Kidney (tissue), 14 donors: ENCODE results near the gene TRAF3. TPM values are rescaled to one million over a fixed set of nuclear protein-coding genes. Genes with fewer than 3 reads are reported as not detected.

Experiments used
- DNase-seq, 5 donors: peaks; one replicate each; pipeline ENCODE4 v3.0.0-alpha.2; 2013 to 2020
- FAIRE-seq: peaks from 2 replicates; lab custom pipeline; 2012; peaks lifted over from hg19 to GRCh38; lab: Jason Lieb, UNC
- H3K27ac ChIP-seq, 2 donors: one replicate each; pipeline ENCODE4 v1.7.0; 2013; ENCODE audit warnings: low read depth in 2 of 2, low read length in 2 of 2, inconsistent platforms in 1 of 2
- H3K27me3 ChIP-seq: one replicate; pipeline ENCODE4 v1.7.1; 2013; ENCODE audit warnings: low read length, inconsistent platforms; ENCODE audit not compliant: control insufficient read depth, insufficient read depth
- H3K36me3 ChIP-seq, 3 donors: one replicate each; pipeline versions ENCODE4 v1.7.0 to v1.7.1; 2013; ENCODE audit warnings: low read length in 3 of 3, control low read depth in 1 of 3, inconsistent platforms in 1 of 3; ENCODE audit not compliant: insufficient read depth in 3 of 3, control insufficient read depth in 2 of 3
- H3K4me1 ChIP-seq, 3 donors: one replicate each; pipeline versions ENCODE4 v1.7.0 to v1.7.1; 2013; ENCODE audit warnings: low read length in 3 of 3, inconsistent platforms in 1 of 3, low read depth in 1 of 3; ENCODE audit not compliant: control insufficient read depth in 2 of 3, insufficient read depth in 2 of 3
- H3K4me3 ChIP-seq, 3 donors: one replicate each; pipeline versions ENCODE4 v1.7.0 to v1.8.1; 2013; ENCODE audit warnings: low read length in 3 of 3, control low read depth in 1 of 3, inconsistent platforms in 1 of 3
- H3K9ac ChIP-seq, 3 donors: one replicate each; pipeline versions ENCODE4 v1.7.0 to v1.7.1; 2013; ENCODE audit warnings: low read length in 3 of 3, control low read depth in 1 of 3, inconsistent platforms in 1 of 3
- H3K9me3 ChIP-seq, 3 donors: one replicate each; pipeline versions ENCODE4 v1.7.0 to v1.7.1; 2013; ENCODE audit warnings: low read length in 3 of 3, control low read depth in 1 of 3, inconsistent platforms in 1 of 3; ENCODE audit not compliant: control insufficient read depth in 2 of 3, insufficient read depth in 1 of 3
- intact Hi-C: fragments of 100-400 bp; cut with DNase I; formaldehyde crosslinking; loops from one replicate; pipeline ENCODE4 v1.11.1; 2022
- polyA plus RNA-seq: library from polyadenylated mRNA; stranded (reverse); fragments of 350-450 nt; fragmentation: Illumina TruSeq; extraction: RNeasy Lipid Tissue Mini Kit (QIAGEN cat#74804); gene quantifications from one replicate; pipeline ENCODE4 v1.2.3, GENCODE V29; 2014; ENCODE audit warnings: low read depth, low replicate concordance; ENCODE audit not compliant: insufficient read depth
- total RNA-seq: library from RNA; stranded (reverse); fragmentation: NEBNext Ultra II Directional; extraction: Animal tissue kit (Norgen Biotek cat#: 25700); gene quantifications from one replicate; pipeline ENCODE4 v1.2.1, GENCODE V29; 2021
- TF ChIP-seq, protein P1 (sequence below): IDR thresholded peaks from 3 replicates; pipeline ENCODE4 v1.5.1; 2012; ENCODE audit warnings: mild to moderate bottlenecking, moderate library complexity, borderline replicate concordance; ENCODE audit not compliant: insufficient read depth; ENCODE audit errors: extremely low read depth
- donor health status: control.
- donor health status: control.
- donor health status: control.
- donor health status: control.
- donor health status: control.
- donor health status: DM: yes; HTN: yes; CAD: no.
- donor health status: Normal renal cell carcinoma (clear cell type).

The TRAF3 gene
- total and polyA plus RNA-seq, 2 donors from 2014 or later: 5.2 to 35.4 TPM

DNA sequence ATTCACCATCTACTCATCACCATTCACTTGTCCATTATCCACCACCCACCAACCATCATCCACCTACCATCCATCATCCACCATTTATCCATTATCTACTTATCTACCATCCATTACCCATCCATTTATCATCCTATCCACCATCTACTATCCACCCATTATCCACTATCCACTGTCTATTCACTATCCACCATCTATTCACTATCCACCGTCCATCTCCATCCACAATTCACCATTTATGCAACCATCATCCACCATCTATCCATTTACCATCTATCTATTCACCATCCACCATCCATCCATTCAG lies 143.7 kb downstream of the TRAF3 start:
- Histone ChIP-seq H3K4me1 (peaks cover 0 to 9% (median 0%) of the 10 kb centered on the region in 3 donors), H3K9ac (no peak overlapping the region), H3K27me3 (peaks cover 17% of the 10 kb centered on the region), H3K27ac (no peak overlapping the region), H3K4me3 (no peak overlapping the region), H3K36me3 (no peaks in the 10 kb centered on the region), H3K9me3 (no peaks in the 10 kb centered on the region)
- no peak for DNase-seq
- intact Hi-C loops: no loop called here
- TF ChIP-seq, protein P1, sequence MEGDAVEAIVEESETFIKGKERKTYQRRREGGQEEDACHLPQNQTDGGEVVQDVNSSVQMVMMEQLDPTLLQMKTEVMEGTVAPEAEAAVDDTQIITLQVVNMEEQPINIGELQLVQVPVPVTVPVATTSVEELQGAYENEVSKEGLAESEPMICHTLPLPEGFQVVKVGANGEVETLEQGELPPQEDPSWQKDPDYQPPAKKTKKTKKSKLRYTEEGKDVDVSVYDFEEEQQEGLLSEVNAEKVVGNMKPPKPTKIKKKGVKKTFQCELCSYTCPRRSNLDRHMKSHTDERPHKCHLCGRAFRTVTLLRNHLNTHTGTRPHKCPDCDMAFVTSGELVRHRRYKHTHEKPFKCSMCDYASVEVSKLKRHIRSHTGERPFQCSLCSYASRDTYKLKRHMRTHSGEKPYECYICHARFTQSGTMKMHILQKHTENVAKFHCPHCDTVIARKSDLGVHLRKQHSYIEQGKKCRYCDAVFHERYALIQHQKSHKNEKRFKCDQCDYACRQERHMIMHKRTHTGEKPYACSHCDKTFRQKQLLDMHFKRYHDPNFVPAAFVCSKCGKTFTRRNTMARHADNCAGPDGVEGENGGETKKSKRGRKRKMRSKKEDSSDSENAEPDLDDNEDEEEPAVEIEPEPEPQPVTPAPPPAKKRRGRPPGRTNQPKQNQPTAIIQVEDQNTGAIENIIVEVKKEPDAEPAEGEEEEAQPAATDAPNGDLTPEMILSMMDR: no peak
- no peak for FAIRE-seq

DNA sequence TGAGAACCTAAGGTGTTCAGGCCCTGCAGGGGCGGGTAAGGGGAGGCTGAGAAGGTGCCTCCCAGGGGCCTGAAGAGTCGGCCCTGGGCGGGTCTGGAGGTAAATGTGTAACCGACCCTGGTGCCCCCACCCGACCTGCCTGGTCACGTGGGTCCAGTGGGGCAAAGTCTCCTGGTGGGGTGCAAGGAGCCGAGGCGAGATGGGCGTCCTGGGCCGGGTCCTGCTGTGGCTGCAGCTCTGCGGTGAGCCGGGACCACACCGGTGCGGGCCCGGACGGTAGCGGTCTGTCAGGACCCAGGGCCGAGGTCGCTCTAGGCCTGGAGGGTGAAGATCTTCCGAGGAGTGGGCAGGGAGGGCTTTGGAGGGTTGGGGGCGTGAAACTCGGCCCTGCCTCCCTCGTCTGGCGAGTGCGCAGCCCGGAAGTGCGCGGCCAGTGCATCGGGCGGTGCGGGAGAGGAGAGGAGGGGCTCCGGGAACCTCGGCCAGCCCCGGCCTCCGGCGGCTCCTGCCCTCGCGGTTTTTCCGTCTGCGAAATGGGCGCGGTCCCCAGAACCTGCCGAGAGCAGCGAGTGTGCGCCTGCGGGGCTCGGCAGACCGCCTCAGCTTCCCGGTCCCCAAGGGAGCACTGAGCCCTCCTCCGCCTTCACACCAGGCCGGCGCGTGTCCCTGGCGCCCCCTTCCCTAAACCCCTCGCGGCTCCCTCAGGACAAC lies 145.4 kb downstream of the TRAF3 start, which contains the start of gene AMN:
Gene AMN, plus strand, starts transcription at position 174 of the 711 bp plus-strand sequence. Its CDS starts 26 bp downstream, at position 200.
- peak; percentile 43 to 78 (median 73) for DNase-seq
- H3K36me3 ChIP-seq: no peaks in the 10 kb centered on the region
- peak within 1 kb of the TSS in 1 of 3 donors; percentile 26 for H3K9ac ChIP-seq
- H3K9me3 ChIP-seq: no peaks in the 10 kb centered on the region
- intact Hi-C loops: no loop called here
- no peak for FAIRE-seq
- peaks cover 20% of the 10 kb centered on the region for H3K27me3 ChIP-seq
- TF ChIP-seq, protein P1: no peak
- H3K4me1 ChIP-seq: peaks cover 0 to 9% (median 0%) of the 10 kb centered on the region in 3 donors
- H3K4me3 ChIP-seq: peak within 1 kb of the TSS; percentile 26 to 67 (median 58)
- peak within 1 kb of the TSS in 1 of 2 donors; percentile 55 for H3K27ac ChIP-seq

DNA sequence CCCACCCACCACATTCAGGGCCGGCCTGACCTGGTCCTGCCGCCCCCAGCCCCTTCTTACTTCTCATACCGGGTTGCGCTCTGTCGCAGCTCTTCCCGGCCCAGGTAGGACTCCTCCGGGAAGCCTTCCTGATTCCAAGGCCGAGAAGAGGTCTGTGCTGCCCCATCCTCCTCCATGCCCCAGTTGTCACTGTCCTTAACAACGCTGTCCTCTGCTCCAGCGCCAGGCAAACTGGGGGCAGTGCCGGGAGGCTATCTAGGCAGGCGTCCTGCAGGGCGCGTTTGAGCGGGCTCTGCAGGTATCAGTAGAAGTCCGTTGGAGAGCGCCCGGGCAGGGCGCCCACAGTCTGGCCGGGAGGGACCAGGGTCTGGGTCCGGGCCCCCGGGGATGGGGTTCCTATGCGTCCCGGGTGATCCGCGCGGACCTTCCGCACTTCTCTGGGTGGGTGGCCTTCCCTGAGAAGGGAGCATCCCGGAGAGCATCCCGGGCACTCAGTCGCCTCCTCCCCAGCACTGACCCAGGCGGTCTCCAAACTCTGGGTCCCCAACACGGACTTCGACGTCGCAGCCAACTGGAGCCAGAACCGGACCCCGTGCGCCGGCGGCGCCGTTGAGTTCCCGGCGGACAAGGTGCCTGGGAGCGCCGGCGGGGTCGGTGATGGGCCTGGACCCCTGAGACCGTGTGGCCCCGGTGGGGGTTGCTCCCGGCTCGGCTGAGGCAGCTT lies 146.1 kb downstream of the TRAF3 start:
- Histone ChIP-seq H3K36me3 (no peaks in the 10 kb centered on the region), H3K9me3 (no peaks in the 10 kb centered on the region), H3K27me3 (peaks cover 20% of the 10 kb centered on the region), H3K9ac (peak overlapping the region in 1 of 3 donors; percentile 26), H3K4me1 (peaks cover 0 to 9% (median 0%) of the 10 kb centered on the region in 3 donors), H3K4me3 (peak overlapping the region in 2 of 3 donors; percentile 58 to 67), H3K27ac (peak overlapping the region in 1 of 2 donors; percentile 43)
- TF ChIP-seq, protein P1: no peak
- intact Hi-C loops: no loop called here
- peak in 1 of 5 donors; percentile 71 for DNase-seq
- no peak for FAIRE-seq
